NCI-H2029 treated with DMSO at 0.1 percent for 48 hours (cell line): ENCODE results near the gene SLC15A5.
A peak's percentile ranks its signal among the peaks of the same experiment; 100 is the strongest.

ENCODE experiments used
- DNase-seq: peaks from one replicate; lab custom pipeline; 2025; lab: John Stamatoyannopoulos, UW

SLC15A5 gene

GRCh38 chr12:16277585-16277984 is at the start of gene SLC15A5:
Gene SLC15A5, minus strand, starts transcription at chr12:16277685. Its CDS starts 0 bp downstream, at chr12:16277685.
- DNase-seq, result no peak

GRCh38 chr12:16325426-16325825 is 47.9 kb upstream of the SLC15A5 start:
- peak; percentile 79 for DNase-seq

GRCh38 chr12:16324772-16325171 is 47.3 kb upstream of the SLC15A5 start:
- no peak for DNase-seq

GRCh38 chr12:16324272-16324671 is 46.8 kb upstream of the SLC15A5 start:
- DNase-seq, result no peak

- peak; percentile 59 for DNase-seq
Observed at GRCh38 chr12:16323638-16324037, 46.2 kb upstream of the SLC15A5 start.

- DNase-seq, result peak; percentile 52
Observed at GRCh38 chr12:16323010-16323409, 45.5 kb upstream of the SLC15A5 start.

- no peak for DNase-seq
Observed at GRCh38 chr12:16310934-16311333, 33.4 kb upstream of the SLC15A5 start.

- no peak for DNase-seq
Observed at GRCh38 chr12:16307856-16308475, 30.5 kb upstream of the SLC15A5 start.

- DNase-seq, result no peak
Observed at GRCh38 chr12:16303939-16304338, 26.5 kb upstream of the SLC15A5 start.

- no peak for DNase-seq
Observed at GRCh38 chr12:16300736-16301135, 23.3 kb upstream of the SLC15A5 start.

- DNase-seq, result no peak
Observed at GRCh38 chr12:16300122-16300521, 22.6 kb upstream of the SLC15A5 start.

- DNase-seq, result no peak
Observed at GRCh38 chr12:16299403-16299802, 21.9 kb upstream of the SLC15A5 start.

GRCh38 chr12:16297521-16297920 is 20.0 kb upstream of the SLC15A5 start:
- no peak for DNase-seq

- no peak for DNase-seq
Observed at GRCh38 chr12:16294376-16294956, 17.0 kb upstream of the SLC15A5 start.

- DNase-seq, result no peak
Observed at GRCh38 chr12:16291032-16291431, 13.5 kb upstream of the SLC15A5 start.

- DNase-seq, result no peak
Observed at GRCh38 chr12:16285586-16285985, 8.1 kb upstream of the SLC15A5 start.

GRCh38 chr12:16282978-16283377 is 5.5 kb upstream of the SLC15A5 start:
- DNase-seq, result no peak

- DNase-seq, result no peak
Observed at GRCh38 chr12:16282081-16282480, 4.6 kb upstream of the SLC15A5 start.

- DNase-seq, result no peak
Observed at GRCh38 chr12:16281157-16281556, 3.7 kb upstream of the SLC15A5 start.

GRCh38 chr12:16272222-16272621 is 5.3 kb downstream of the SLC15A5 start:
- no peak for DNase-seq

- no peak for DNase-seq
Observed at GRCh38 chr12:16271062-16271461, 6.4 kb downstream of the SLC15A5 start.

- DNase-seq, result no peak
Observed at GRCh38 chr12:16269946-16270345, 7.5 kb downstream of the SLC15A5 start.

GRCh38 chr12:16266085-16266484 is 11.4 kb downstream of the SLC15A5 start:
- no peak for DNase-seq

GRCh38 chr12:16261944-16262475 is 15.5 kb downstream of the SLC15A5 start:
- DNase-seq, result no peak
